Gastroesophageal sphincter (tissue), 3 donors: ENCODE results near the gene RNF150.

Experiments used
- CTCF ChIP-seq, 4 experiments: fragments of 200-600 bp in 2 of 4; fragments of 450-650 bp in 2 of 4; sonication (generic) in 1 of 4; IDR thresholded peaks; one replicate each; pipeline ENCODE4 v1.5.1; 2017 to 2019; ENCODE audit warnings: antibody characterized with exemption in 4 of 4, mild to moderate bottlenecking in 2 of 4, moderate library complexity in 2 of 4
- EP300 ChIP-seq: sonication (generic); formaldehyde crosslinking; IDR thresholded peaks from one replicate; pipeline ENCODE4 v1.6.1; 2017; ENCODE audit warnings: antibody characterized with exemption, mild to moderate bottlenecking
- POLR2A ChIP-seq, 2 donors: fragments of 450-650 bp; IDR thresholded peaks; one replicate each; pipeline ENCODE4 v1.6.1; 2017; ENCODE audit warnings: antibody characterized with exemption in 2 of 2, mild to moderate bottlenecking in 2 of 2, moderate library complexity in 1 of 2
- POLR2AphosphoS5 ChIP-seq: sonication (generic); formaldehyde crosslinking; IDR thresholded peaks from one replicate; pipeline ENCODE4 v1.6.1; 2017; ENCODE audit warnings: antibody characterized with exemption

GRCh38 chr4:141133999-141134995 is 1.0 kb upstream of the RNF150 start:
- TF ChIP-seq CTCF (IDR thresholded peaks at IDR 0.05) (peak in 1 of 4 experiments; percentile 36), POLR2AphosphoS5 (no peak), EP300 (no peak), POLR2A (IDR thresholded peaks at IDR 0.05) (no peak)
